ENCODE measurements around the gene EZH1.
"Not testable (repeated sequence)": the region's sequence is repeated elsewhere in the genome, so short reads cannot be mapped to it uniquely, and the experiment has no call there.

Gene EZH1

DNA sequence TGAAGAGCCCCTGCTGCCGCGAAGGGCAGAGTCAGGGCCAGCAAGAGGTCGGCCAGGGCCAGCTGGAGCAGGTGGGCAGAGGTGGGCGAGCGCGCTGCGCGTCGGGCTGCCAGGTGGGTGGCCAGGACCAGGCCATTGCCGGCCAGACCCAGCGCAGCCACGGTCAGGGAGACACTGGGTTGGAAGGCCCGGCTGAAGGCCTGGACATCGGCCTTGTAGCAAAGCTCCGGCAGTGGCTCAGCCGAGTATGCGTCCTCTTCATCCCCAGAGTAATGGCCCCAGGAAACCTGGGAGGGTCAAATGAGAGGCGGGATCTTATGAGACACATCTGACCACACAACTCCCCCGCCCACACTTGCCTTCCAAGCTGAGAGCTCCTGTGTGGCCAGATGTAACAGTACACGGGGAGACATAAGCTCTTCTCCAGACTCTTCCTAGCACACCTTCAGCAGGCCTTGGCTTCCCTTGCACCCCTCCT, 64.5 kb downstream of the EZH1 start:
- no peak for DNase-seq

- DNase-seq: no peak
Measured at GRCh38 chr17:42679492-42680330, 65.1 kb downstream of the EZH1 start.

DNA sequence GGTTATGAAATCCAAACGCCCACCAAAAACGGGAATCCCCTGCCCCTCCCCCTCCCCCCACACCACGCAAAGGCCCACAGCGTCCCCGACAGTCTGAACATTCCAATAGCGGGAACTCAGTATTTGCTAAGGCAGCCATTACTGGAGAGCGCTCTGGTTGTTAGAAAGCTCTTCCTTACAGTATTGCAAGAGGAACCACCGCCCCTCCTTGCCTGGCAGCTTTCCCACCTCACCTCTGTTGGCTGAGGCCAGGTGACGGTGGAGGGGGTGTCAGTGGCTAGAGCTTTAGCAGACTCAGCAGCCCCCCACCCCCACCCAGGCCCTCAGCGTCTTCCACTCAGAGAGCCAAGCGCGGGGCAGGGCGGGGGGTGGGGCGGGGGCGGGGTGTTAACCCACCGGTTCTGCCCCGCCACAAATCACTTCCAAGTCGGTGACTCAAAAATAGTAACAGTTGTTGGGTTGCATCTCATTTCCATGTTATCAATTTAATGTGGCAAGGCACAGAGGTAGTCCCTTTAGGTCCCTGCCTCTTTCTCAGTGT, 65.8 kb downstream of the EZH1 start:
- DNase-seq: no peak

DNA sequence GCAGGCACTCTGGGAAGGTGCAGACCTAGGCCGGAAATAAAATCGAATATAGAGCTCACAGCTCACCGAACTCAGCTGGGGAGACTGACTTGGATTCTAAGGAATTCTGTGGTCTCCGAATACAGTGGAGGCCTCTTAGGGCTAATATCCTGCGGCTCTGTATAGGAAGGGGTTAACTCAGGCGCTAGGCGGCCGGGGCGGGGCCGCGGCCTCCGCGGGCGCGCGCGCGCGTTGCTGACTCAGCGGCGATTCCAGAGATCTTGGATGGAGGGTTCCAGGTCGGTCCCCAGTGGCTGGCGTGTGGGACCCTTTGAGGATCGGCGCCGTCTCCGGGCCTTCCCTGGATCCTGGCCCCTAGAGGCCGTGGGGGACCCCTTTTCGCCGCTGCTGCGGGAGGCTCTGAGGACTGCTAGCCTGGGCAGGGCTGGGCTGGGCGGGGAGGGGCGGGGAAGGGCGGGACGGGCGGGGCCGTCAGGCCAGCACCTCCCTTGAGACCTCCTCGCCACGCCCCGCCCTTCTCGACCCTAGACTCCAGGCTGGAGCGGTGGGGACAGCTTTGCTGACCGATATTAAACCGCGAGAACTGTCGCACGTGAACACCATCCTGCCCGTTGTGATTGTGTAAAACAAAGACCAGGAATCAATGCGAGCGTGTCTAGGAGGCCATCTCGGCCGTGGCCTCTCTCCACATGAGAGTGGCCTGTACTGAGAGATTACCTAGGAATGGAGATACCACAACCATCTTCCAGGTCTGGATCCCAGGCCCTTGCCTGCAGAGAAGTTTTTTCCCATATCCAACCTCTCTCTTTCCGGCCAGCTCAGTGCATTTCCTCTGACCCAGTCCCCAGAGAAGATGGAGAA, 66.7 kb downstream of the EZH1 start:
- peak; percentile 28 for DNase-seq

GRCh38 chr17:42677012-42677857, 67.6 kb downstream of the EZH1 start:
- DNase-seq: peak; percentile 95

- DNase-seq: no peak
Measured at GRCh38 chr17:42676424-42677011, 68.3 kb downstream of the EZH1 start, which contains the start of gene PLEKHH3. Gene PLEKHH3, minus strand, starts transcription at chr17:42676994. Its CDS starts 431 bp downstream, at chr17:42676563.

- no peak for DNase-seq
Measured at GRCh38 chr17:42675965-42676423, 68.8 kb downstream of the EZH1 start.

GRCh38 chr17:42675348-42675964, 69.4 kb downstream of the EZH1 start:
- DNase-seq: no peak

GRCh38 chr17:42674755-42675347, 70.0 kb downstream of the EZH1 start:
- DNase-seq: no peak

DNA sequence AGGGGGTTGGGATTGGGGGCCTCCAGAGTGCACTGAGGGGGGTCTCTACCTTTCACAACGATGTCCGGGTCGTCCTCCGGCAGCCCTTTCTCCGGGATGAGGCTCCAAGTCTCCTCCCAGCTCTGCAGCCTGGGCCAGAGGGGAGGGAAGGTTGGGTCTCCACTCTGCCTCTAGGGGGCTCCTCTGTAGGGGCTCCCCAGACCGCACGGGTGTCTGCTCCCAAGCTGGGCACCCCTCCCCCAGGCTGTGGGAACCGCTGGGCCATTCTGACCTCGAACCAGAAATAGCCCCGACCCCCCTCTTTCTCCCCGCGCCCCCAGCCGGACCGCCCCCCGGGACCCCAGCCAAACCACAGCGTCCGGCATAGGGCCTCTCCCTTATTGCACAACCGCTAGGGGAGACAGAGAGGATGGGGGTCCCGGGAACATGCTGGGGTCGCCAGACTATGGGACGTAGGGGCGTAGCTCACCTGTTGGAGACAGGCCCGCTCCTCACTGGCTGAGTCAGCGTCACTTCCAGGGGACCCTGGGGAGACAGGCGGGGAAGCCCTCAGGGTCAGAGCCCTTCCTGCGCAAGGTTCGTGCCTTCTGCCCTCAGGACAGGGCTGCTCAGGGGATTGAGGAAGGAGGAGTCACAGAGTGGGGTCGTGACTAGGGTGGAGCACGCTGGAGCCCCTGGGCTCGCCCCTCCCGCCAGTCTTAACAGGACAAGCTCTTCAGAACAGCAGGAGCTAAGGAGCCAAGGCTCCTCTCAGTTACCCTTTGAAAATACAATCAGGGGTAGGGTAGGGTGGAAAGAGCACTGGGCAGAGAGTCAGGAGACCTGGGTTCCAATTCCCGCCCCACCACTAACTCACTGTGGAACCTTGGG, 70.7 kb downstream of the EZH1 start:
- no peak for DNase-seq

- no peak for DNase-seq
Measured at GRCh38 chr17:42673266-42673884, 71.5 kb downstream of the EZH1 start.

DNA sequence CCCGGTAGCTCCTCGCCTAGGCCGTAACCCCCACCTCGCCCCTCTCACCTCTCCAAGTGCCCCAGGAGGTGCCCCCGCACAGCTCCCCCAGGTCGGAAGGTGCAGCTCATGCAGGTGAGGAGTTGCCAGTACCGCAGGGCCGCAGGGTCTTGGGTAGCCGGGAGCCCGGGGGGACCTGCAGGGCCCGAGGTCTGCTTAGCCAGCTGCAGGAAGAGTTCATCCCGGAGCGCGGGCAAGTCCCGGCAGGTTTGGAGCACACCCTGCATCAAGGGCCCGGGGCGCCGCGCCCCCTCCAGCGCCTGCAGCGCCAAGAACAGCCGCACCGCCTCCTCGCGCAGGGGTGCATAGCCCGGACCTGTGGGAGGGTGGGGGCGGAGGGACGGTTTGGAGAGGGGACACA, 72.8 kb downstream of the EZH1 start:
- no peak for DNase-seq

DNA sequence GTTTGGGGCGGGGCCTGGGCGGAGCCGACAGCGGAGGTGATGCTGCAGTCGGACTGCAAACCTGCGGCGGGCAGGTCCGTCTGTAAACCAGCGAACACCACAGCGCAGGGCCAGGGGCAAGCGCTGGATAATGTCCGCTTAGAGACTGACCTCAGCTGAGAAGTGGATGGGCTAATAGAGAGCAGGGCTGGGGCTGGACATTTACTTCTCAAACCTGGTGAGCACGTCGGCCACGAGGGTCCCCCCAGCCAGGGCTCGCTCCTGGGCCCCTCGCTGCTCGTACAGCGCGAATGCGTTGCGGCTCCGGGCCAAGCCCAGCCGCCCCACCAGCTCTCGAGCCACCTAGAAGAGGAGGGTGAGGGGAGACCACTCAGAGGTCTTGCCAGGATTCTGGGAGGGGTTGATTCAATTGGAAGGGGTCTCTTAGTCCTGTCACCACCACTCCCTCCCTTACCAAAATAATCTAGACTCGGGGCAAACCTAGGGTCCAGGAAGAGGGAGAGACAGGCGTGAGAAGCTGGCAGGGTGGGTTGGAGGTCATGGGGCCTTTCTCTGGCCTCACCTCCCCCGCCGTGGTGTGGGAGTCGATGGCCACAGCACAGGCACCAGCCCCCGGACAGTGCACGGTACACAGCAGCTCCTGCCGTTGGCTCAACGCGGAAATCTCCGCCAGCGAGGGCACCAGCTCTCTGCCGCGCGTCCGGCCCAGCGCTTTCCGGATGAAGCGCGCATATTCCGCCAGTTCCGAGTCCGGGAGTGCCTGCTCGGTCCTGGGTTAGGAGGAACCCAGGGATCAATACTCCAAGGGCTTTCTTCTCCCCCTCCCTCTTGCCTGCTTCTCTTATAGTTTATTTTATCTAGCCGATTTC, 73.8 kb downstream of the EZH1 start:
- DNase-seq: no peak

- DNase-seq: no peak
Measured at GRCh38 chr17:42669977-42670788, 74.7 kb downstream of the EZH1 start.

DNA sequence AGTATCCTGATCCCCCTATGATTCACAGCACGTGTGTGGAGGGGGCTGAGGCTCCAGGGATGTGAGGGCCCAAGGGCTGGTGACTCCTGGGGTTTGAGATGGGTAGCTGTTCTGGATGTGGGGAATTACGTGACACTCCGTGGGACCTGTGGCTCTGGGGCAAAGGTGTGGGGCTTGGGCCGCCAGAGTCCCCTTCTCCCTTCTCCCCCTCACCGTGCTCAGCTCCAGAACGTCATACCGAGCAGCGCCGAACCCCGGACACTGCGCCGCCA, 75.2 kb downstream of the EZH1 start:
- DNase-seq: no peak

GRCh38 chr17:42667088-42667951, 77.5 kb downstream of the EZH1 start:
- DNase-seq: no peak

- not testable (repeated sequence) for DNase-seq
Measured at GRCh38 chr17:42666126-42666525, 78.7 kb downstream of the EZH1 start.

Data from NCI-H187 treated with DMSO at 0.1 percent for 48 hours (cell line).